ENCODE data around the gene GALT. TPM values are rescaled to one million over a fixed set of nuclear protein-coding genes. Genes with fewer than 3 reads are reported as not detected.

Gene GALT
- total RNA-seq, 1 donor from 2014 or later: 11.3 TPM

DNA sequence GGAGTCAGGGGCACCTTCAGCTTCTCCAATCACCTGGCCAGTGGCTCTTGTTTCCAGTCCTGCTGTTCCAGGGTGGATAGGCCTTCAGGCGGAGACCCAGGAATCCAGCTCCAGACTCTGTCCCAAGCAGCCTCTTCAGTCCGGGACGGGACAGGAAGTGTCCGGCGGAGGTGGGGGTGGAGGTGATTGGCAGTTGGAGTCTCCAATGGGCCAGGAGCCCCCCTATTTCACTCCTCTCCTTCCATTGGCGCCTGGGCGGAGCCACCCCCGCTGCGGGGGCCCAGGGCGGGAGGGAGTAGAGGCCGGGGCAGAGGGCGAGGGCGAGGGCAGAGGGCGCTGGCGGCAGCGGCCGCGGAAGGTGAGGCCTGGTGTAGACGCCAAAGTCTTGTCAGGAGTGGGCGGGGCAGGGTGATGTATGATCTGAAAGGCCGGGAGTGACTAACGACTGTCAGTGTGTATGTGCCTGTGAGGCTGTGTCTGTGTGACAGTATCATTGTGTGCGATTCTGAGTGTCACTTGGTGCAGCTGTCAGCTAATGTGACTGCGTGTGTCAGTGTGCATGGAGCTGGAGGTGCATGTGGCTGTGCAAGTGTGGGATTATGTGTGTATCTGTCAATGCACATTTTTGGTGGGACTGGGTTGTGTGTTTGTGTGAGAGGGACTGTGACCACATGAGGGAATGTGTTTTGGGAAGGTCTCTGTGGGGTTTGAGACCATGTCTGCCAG, 5.6 kb downstream of the GALT start, which contains the start of gene IL11RA:
Gene IL11RA, plus strand, starts transcription at position 310 of the 726 bp plus-strand sequence. CDS start 3,033 bp downstream, outside the sequence.
- peak; percentile 71 for DNase-seq (ENCODE audit: low read depth)
- Histone ChIP-seq H3K36me3 (ENCODE audit: control insufficient read depth, insufficient read depth, low read length) (peaks cover 1% of the 10 kb centered on the region), H3K4me3 (ENCODE audit: low read depth, low read length) (peak within 1 kb of the TSS; percentile 15), H3K27me3 (ENCODE audit: control insufficient read depth, insufficient read depth, low read length) (no peaks in the 10 kb centered on the region)
- TF ChIP-seq, protein P1, sequence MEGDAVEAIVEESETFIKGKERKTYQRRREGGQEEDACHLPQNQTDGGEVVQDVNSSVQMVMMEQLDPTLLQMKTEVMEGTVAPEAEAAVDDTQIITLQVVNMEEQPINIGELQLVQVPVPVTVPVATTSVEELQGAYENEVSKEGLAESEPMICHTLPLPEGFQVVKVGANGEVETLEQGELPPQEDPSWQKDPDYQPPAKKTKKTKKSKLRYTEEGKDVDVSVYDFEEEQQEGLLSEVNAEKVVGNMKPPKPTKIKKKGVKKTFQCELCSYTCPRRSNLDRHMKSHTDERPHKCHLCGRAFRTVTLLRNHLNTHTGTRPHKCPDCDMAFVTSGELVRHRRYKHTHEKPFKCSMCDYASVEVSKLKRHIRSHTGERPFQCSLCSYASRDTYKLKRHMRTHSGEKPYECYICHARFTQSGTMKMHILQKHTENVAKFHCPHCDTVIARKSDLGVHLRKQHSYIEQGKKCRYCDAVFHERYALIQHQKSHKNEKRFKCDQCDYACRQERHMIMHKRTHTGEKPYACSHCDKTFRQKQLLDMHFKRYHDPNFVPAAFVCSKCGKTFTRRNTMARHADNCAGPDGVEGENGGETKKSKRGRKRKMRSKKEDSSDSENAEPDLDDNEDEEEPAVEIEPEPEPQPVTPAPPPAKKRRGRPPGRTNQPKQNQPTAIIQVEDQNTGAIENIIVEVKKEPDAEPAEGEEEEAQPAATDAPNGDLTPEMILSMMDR (IDR thresholded peaks at IDR 0.05; ENCODE audit: insufficient read depth, low read length, severe bottlenecking): no peak
- peak; percentile 96 for FAIRE-seq

DNA sequence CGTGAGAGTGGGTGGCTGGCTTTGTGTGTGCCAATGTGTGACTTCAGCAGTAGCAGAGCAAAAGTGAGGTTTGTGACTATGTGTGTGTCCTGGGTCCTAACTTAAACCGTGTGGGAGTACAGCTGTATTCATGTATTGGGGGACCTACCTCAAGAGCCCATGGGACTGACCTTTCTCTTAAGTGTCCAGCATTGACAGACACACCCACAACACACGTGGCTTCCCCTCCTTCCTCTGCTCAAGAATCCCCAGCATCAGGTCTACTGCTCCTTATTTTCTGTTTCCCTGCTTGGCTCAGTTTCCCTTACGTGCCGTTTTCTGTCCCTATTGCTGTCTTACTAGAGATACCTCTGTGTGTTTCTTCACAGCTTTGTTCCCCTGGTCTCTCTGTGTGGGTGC, 6.1 kb downstream of the GALT start:
- DNase-seq (ENCODE audit: low read depth) (no peak), FAIRE-seq (peak; percentile 7)
- Histone ChIP-seq H3K36me3 (ENCODE audit: control insufficient read depth, insufficient read depth, low read length) (peaks cover 1% of the 10 kb centered on the region), H3K4me3 (ENCODE audit: low read depth, low read length) (peak overlapping the region; percentile 15), H3K27me3 (ENCODE audit: control insufficient read depth, insufficient read depth, low read length) (no peaks in the 10 kb centered on the region)
- TF ChIP-seq, protein P1 (IDR thresholded peaks at IDR 0.05; ENCODE audit: insufficient read depth, low read length, severe bottlenecking): no peak

DNA sequence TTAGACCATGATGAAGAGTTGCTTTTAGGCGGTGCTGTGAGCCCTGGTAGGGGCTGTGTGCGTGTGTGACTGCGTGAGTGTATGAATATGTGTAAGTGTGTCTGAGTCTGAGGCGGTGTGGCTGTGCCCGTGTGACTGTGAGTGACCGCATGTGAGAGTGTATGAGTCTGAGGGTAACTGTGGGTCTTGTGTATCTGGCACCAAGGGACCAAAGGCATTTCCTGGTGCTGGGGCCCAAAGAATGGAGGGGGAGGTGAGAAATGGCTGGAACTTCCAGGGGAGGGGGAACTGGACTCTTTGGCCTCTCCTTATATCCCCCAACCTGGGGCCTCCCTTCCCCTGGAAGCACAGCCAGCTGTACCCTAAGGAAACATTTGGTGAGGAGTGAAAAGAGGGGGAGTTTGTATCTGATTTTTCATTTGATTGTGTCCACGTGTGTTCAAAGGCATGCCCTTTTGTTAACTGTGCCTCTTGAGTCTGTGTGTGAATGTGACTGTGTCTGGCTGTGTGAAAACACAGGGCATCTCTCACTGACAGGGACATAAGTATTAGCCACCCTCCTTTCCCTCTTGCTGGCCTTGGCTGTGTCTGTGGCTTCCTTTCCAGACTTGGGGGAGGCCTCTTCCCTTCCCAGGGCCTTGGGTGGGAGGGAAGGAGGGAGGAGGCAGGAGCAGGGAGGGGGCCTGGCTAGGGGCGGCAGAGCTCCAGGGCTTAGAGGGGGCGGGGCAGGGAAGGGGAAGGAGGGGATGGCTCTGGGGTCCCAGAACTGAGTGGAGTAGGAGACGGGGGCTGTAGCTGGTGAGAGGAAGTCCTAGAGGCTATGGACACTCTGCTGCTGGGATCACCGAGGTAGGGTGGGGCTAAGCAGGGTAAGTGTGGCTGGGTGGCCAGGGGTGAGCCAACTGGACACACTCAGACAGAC, 6.9 kb downstream of the GALT start:
- DNase-seq (ENCODE audit: low read depth) (no peak), FAIRE-seq (no peak)
- TF ChIP-seq, protein P1 (IDR thresholded peaks at IDR 0.05; ENCODE audit: insufficient read depth, low read length, severe bottlenecking): no peak
- H3K27me3 ChIP-seq (ENCODE audit: control insufficient read depth, insufficient read depth, low read length): no peaks in the 10 kb centered on the region
- H3K4me3 ChIP-seq (ENCODE audit: low read depth, low read length): no peak overlapping the region
- H3K36me3 ChIP-seq (ENCODE audit: control insufficient read depth, insufficient read depth, low read length): peaks cover 1% of the 10 kb centered on the region

DNA sequence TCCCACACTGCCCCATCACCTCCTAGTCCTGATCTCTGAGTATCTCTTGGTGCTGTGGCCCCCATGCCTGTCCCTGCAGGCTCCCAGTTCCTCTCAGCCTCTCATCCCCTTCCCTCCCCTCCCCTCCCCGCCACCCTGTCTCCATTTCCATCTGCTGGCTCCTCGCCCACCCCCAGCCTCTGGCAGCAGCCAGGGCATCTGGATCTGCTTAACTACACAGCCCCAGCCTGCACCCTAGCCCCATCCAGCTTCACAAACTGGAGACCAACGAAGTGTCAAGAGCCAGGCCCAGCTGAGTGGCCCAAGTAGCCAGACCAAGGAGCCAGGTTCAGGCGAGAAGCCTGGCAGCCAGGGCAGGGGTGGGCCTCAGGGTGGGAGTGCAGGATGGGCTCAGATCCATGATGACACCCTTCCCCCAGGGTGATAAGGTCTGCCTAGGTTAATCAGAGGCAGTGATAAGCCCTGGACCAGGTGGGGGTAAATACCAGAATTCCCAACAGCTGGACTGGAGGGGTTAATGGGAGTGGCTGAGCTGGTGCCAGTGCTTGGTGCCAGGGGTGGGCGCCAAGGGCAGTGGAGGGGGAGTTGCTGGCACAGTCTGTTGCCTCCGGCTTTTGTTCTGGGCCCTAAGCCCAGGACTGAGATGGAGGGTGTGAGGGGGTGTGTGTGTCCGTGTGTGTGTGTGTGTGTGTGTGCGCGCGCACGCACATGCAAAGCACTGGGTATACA, 8.0 kb downstream of the GALT start:
- H3K36me3 ChIP-seq (ENCODE audit: control insufficient read depth, insufficient read depth, low read length): no peaks in the 10 kb centered on the region
- no peak overlapping the region for H3K4me3 ChIP-seq (ENCODE audit: low read depth, low read length)
- no peak for FAIRE-seq
- TF ChIP-seq, protein P1 (IDR thresholded peaks at IDR 0.05; ENCODE audit: insufficient read depth, low read length, severe bottlenecking): no peak
- DNase-seq (ENCODE audit: low read depth): no peak
- no peaks in the 10 kb centered on the region for H3K27me3 ChIP-seq (ENCODE audit: control insufficient read depth, insufficient read depth, low read length)

DNA sequence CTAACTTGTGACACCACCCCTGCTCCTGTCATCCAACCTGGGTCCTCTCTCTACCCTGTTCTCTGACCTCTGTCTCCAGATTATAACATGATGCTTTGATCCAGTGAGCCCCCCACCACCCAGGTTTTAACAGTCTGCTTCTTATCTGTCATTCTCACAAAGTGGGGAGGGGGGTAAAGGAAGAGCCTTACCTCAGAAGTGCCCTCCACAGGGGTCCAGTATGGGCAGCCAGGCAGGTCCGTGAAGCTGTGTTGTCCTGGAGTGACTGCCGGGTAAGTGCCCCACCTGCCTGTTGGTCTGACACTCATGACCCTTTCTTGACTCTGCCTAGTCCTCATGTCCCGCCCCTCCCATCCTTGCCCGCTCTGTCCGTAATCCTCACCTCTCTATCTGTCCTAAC, 8.9 kb downstream of the GALT start:
- FAIRE-seq (no peak), DNase-seq (ENCODE audit: low read depth) (no peak)
- Histone ChIP-seq H3K4me3 (ENCODE audit: low read depth, low read length) (no peak overlapping the region), H3K27me3 (ENCODE audit: control insufficient read depth, insufficient read depth, low read length) (no peaks in the 10 kb centered on the region), H3K36me3 (ENCODE audit: control insufficient read depth, insufficient read depth, low read length) (no peaks in the 10 kb centered on the region)
- TF ChIP-seq, protein P1 (IDR thresholded peaks at IDR 0.05; ENCODE audit: insufficient read depth, low read length, severe bottlenecking): no peak
